HepG2 (cell line): Measurements from ENCODE around the gene FOXD3. TPM values are rescaled to one million over a fixed set of nuclear protein-coding genes. Genes with fewer than 3 reads are reported as not detected.

Experiments used
- ATAC-seq: fragments of 200-7000 bp; cut with Tn5 transposase; 3 replicates; pipeline ENCODE4 v1.9.1; 2020; ENCODE audit warnings: mild to moderate bottlenecking, moderate library complexity
- BruUV-seq: library from RNA; stranded (reverse); fragments of 400-500 nt; replicated peaks from 2 replicates; lab custom pipeline; 2021; lab: Mats Ljungman, UMichigan
- CTCF ChIA-PET: fragments of 300-600 bp; formaldehyde crosslinking; extraction: SDS; loops from one replicate; lab custom pipeline; 2021; ENCODE audit warnings: low total read pairs, inconsistent platforms, low intra/inter-chr PET ratio; lab: Yijun Ruan, JAX
- POLR2A ChIA-PET: fragments of 350-600 bp; sonication (Branson Sonifier 250); formaldehyde crosslinking; loops from one replicate; lab custom pipeline; 2020; ENCODE audit warnings: antibody characterized with exemption, inconsistent platforms; lab: Yijun Ruan, JAX
- DNase-seq: peaks from one replicate; pipeline ENCODE4 v3.0.0-alpha.2; 2015; ENCODE audit warnings: low spot score
- FAIRE-seq: peaks from 3 replicates; lab custom pipeline; 2011; peaks lifted over from hg19 to GRCh38; lab: Jason Lieb, UNC
- H2AFZ ChIP-seq: one replicate; pipeline ENCODE4 v1.6.1; 2011; ENCODE audit warnings: low read length, inconsistent platforms
- H3K27ac ChIP-seq: fragments of 300-600 bp; 3 replicates; pipeline ENCODE4 v1.8.0; 2011; ENCODE audit warnings: mixed run types, mild to moderate bottlenecking, mixed read lengths, low read length, inconsistent platforms; ENCODE audit not compliant: insufficient read depth; ENCODE audit errors: extremely low read length
- H3K27me3 ChIP-seq, 2 experiments: fragments of 200-600 bp in 1 of 2; 2 replicates in 1 of 2; 3 replicates in 1 of 2; pipeline versions ENCODE4 v1.6.0 to v1.8.0; 2011; ENCODE audit warnings: low read length in 2 of 2, mild to moderate bottlenecking in 2 of 2, moderate library complexity in 2 of 2, inconsistent platforms in 1 of 2; ENCODE audit not compliant: insufficient read depth in 2 of 2, control insufficient read depth in 1 of 2
- H3K36me3 ChIP-seq, 2 experiments: fragments of 200-600 bp in 1 of 2; replicated peaks in 1 of 2; 2 replicates in 1 of 2; 3 replicates in 1 of 2; pipeline versions ENCODE4 v1.5.1 to v1.8.0; 2011; ENCODE audit warnings: low read length in 2 of 2, inconsistent platforms in 1 of 2; ENCODE audit not compliant: insufficient read depth in 2 of 2, control insufficient read depth in 1 of 2
- H3K4me1 ChIP-seq: 2 replicates; pipeline ENCODE4 v1.5.1; 2012; ENCODE audit warnings: low read length, inconsistent platforms; ENCODE audit not compliant: insufficient read depth
- H3K4me2 ChIP-seq: 2 replicates; pipeline ENCODE4 v1.6.0; 2011; ENCODE audit warnings: low read depth, low read length, inconsistent platforms
- H3K4me3 ChIP-seq, 3 experiments: fragments of 200-600 bp in 1 of 3; sonication (generic), shearing (Covaris generic) in 1 of 3; replicated peaks in 1 of 3; 2 replicates each; pipeline ENCODE4 v1.5.1; 2011 to 2016; ENCODE audit warnings: low read length in 3 of 3, inconsistent platforms in 2 of 3, low read depth in 2 of 3, mild to moderate bottlenecking in 2 of 3, control low read depth in 1 of 3, mixed read lengths in 1 of 3; ENCODE audit not compliant: insufficient read depth in 1 of 3
- H3K79me2 ChIP-seq: one replicate; pipeline ENCODE4 v1.6.1; 2011; ENCODE audit warnings: low read length, inconsistent platforms; ENCODE audit not compliant: insufficient read depth
- H3K9ac ChIP-seq: 2 replicates; pipeline ENCODE4 v1.6.0; 2011; ENCODE audit warnings: mild to moderate bottlenecking, low read depth, low read length, inconsistent platforms; ENCODE audit not compliant: insufficient read depth
- H3K9me3 ChIP-seq: 2 replicates; pipeline ENCODE4 v1.5.1; 2012; ENCODE audit warnings: mild to moderate bottlenecking, low read length
- H4K20me1 ChIP-seq: 2 replicates; pipeline ENCODE4 v1.6.0; 2011; ENCODE audit warnings: inconsistent platforms, mild to moderate bottlenecking, low read length, moderate library complexity; ENCODE audit not compliant: insufficient read depth
- CC2D1A ChIP-seq: sonication (generic); formaldehyde crosslinking; IDR thresholded peaks from 2 replicates; pipeline ENCODE4 v1.8.1; 2023; ENCODE audit warnings: mild to moderate bottlenecking, missing genetic modification reagents
- HMG20B ChIP-seq: conservative IDR thresholded peaks from 2 replicates; pipeline ENCODE4 v1.6.1; 2016; ENCODE audit warnings: missing genetic modification reagents, missing compliant biosample characterization
- ISX ChIP-seq: sonication (generic); formaldehyde crosslinking; conservative IDR thresholded peaks from 2 replicates; pipeline ENCODE4 v1.5.0; 2020; ENCODE audit warnings: missing genetic modification reagents
- MBNL3 ChIP-seq: fragments of 250-450 bp; sonication (Bioruptor Pico); conservative IDR thresholded peaks from 2 replicates; pipeline ENCODE4 v1.8.0; 2022; ENCODE audit warnings: mild to moderate bottlenecking, inconsistent platforms
- MYPOP ChIP-seq: sonication (generic); formaldehyde crosslinking; IDR thresholded peaks from 2 replicates; pipeline ENCODE4 v1.8.1; 2023; ENCODE audit warnings: mild to moderate bottlenecking, moderate library complexity, missing genetic modification reagents
- NFATC3 ChIP-seq: sonication (generic); formaldehyde crosslinking; IDR thresholded peaks from 2 replicates; pipeline ENCODE4 v1.5.1; 2020; ENCODE audit warnings: mild to moderate bottlenecking, missing genetic modification reagents
- SMAD3 ChIP-seq: sonication (generic); formaldehyde crosslinking; IDR thresholded peaks from 2 replicates; pipeline ENCODE4 v1.4.0; 2020; ENCODE audit warnings: missing genetic modification reagents
- ZBTB7A ChIP-seq: sonication (generic); formaldehyde crosslinking; IDR thresholded peaks from 2 replicates; pipeline ENCODE4 v1.8.0; 2022; ENCODE audit warnings: mild to moderate bottlenecking, missing genetic modification reagents
- ZFP62 ChIP-seq: sonication (generic); formaldehyde crosslinking; IDR thresholded peaks from 2 replicates; pipeline ENCODE4 v1.4.0; 2020; ENCODE audit warnings: missing genetic modification reagents
- ZFP90 ChIP-seq: sonication (generic); formaldehyde crosslinking; IDR thresholded peaks from 2 replicates; pipeline ENCODE4 v1.8.0; 2022; ENCODE audit warnings: missing genetic modification reagents, mild to moderate bottlenecking, inconsistent platforms, borderline replicate concordance
- ZNF101 ChIP-seq: sonication (generic); formaldehyde crosslinking; IDR thresholded peaks from 2 replicates; pipeline ENCODE4 v1.4.0; 2020; ENCODE audit warnings: mild to moderate bottlenecking, low read depth, missing genetic modification reagents, borderline replicate concordance
- ZNF180 ChIP-seq: sonication (generic); formaldehyde crosslinking; IDR thresholded peaks from 2 replicates; pipeline ENCODE4 v1.4.0; 2020; ENCODE audit warnings: low read depth, missing genetic modification reagents, borderline replicate concordance
- ZNF432 ChIP-seq: sonication (generic); formaldehyde crosslinking; IDR thresholded peaks from 2 replicates; pipeline ENCODE4 v1.5.0; 2020; ENCODE audit warnings: missing genetic modification reagents, mild to moderate bottlenecking, borderline replicate concordance
- ZNF468 ChIP-seq: sonication (generic); formaldehyde crosslinking; IDR thresholded peaks from 2 replicates; pipeline ENCODE4 v1.8.0; 2022; ENCODE audit warnings: mild to moderate bottlenecking, moderate library complexity, missing genetic modification reagents
- ZNF576 ChIP-seq: sonication (generic); formaldehyde crosslinking; IDR thresholded peaks from 2 replicates; pipeline ENCODE4 v1.4.0; 2020; ENCODE audit warnings: mild to moderate bottlenecking, missing genetic modification reagents
- ZSCAN21 ChIP-seq: sonication (generic); formaldehyde crosslinking; IDR thresholded peaks from 2 replicates; pipeline ENCODE4 v1.8.0; 2022; ENCODE audit warnings: mild to moderate bottlenecking, missing genetic modification reagents, moderate library complexity, borderline replicate concordance
- ZSCAN9 ChIP-seq: IDR thresholded peaks from 2 replicates; pipeline ENCODE4 v1.6.1; 2016; ENCODE audit warnings: borderline replicate concordance
- WGBS: methylation state at CpG from one replicate; pipeline ENCODE4 v1.1.6; 2017; ENCODE audit warnings: low lambda C conversion rate; 5-methylcytosine and 5-hydroxymethylcytosine counted together
- in situ Hi-C: cut with HindIII; loops from 2 replicates; pipeline ENCODE4 v1.10.0; 2017; ENCODE audit warnings: low pct_unique_long_range_greater_than_20kb; ENCODE audit not compliant: extremely low pct_ligation_motif_present
- intact Hi-C: fragments of 100-400 bp; cut with micrococcal nuclease; formaldehyde crosslinking; loops from one replicate; pipeline ENCODE4 v1.10.0; 2022; ENCODE audit not compliant: unreplicated experiment
- polyA plus RNA-seq, 8 experiments: library from polyadenylated mRNA; depleted of rRNA in 3 of 8; stranded (reverse) in 7 of 8; unstranded in 1 of 8; fragments of >200 nt; fragmentation: Illumina TruSeq in 4 of 8; extraction: Trizol in 4 of 8; gene quantifications; 2 replicates each; pipeline versions ENCODE4 v1.2.1 to v1.2.3, GENCODE V29; 2011 to 2016; ENCODE audit warnings: low read depth in 4 of 8, missing spikeins in 1 of 8, mixed read lengths in 1 of 8; ENCODE audit not compliant: insufficient read depth in 1 of 8
- total RNA-seq, 5 experiments: library from RNA; depleted of rRNA; stranded (reverse); fragments of >200 nt; fragmentation: Illumina TruSeq; extraction: Trizol; gene quantifications; 2 replicates each; pipeline ENCODE4 v1.2.3, GENCODE V29; 2016; ENCODE audit warnings: low read depth in 1 of 5

The FOXD3 gene
- total and polyA plus RNA-seq, 2 of the 13 experiments (the other 11 are each of a cell fraction or from before 2014, with no cell fraction given) = not detected

- Histone ChIP-seq H3K4me2 (no peak overlapping the region), H3K79me2 (no peaks in the 10 kb centered on the region), H3K27me3 (no peaks in the 10 kb centered on the region; a peak in 1 of 5 replicates), H2AFZ (no peak overlapping the region), H3K4me3 (no peak overlapping the region), H3K9ac (no peak overlapping the region), H3K36me3 (no peaks in the 10 kb centered on the region), H3K9me3 (no peaks in the 10 kb centered on the region), H4K20me1 (no peaks in the 10 kb centered on the region), H3K27ac (no peak overlapping the region), H3K4me1 (no peaks in the 10 kb centered on the region)
- TF ChIP-seq MBNL3 (no peak), ZSCAN21 (CRISPR knock-in tag) (no peak), ZBTB7A (CRISPR knock-in tag) (no peak), ZFP62 (CRISPR knock-in tag) (no peak), ZFP90 (CRISPR knock-in tag) (no peak), ISX (CRISPR knock-in tag) (no peak), NFATC3 (CRISPR knock-in tag) (no peak), MYPOP (CRISPR knock-in tag) (no peak), ZNF468 (CRISPR knock-in tag) (no peak), ZNF180 (CRISPR knock-in tag) (no peak), CC2D1A (no peak), SMAD3 (no peak), ZSCAN9 (CRISPR knock-in tag) (no peak), HMG20B (no peak), ZNF101 (CRISPR knock-in tag) (no peak), ZNF432 (CRISPR knock-in tag) (no peak), ZNF576 (no peak)
- WGBS = 38% methylated on average over 5 of the region's 5 CpGs
- no TSS peak for BruUV-seq
- no peak for FAIRE-seq
- in situ Hi-C loops (no loop called here), intact Hi-C loops (no loop called here)
- CTCF ChIA-PET = no interaction called here
- ATAC-seq = no peak
- POLR2A ChIA-PET = no interaction called here
- no peak for DNase-seq
Observed at GRCh38 chr1:63359561-63359960, 37.2 kb downstream of the FOXD3 start.
